ENCODE data around the gene CALN1. TPM values are rescaled to one million over a fixed set of nuclear protein-coding genes. Genes with fewer than 3 reads are reported as not detected.
"Not testable (repeated sequence)": the region's sequence is repeated elsewhere in the genome, so short reads cannot be mapped to it uniquely, and the experiment has no call there.

CALN1 gene
- polyA plus RNA-seq, 1 donor from 2014 or later, result not detected

DNA sequence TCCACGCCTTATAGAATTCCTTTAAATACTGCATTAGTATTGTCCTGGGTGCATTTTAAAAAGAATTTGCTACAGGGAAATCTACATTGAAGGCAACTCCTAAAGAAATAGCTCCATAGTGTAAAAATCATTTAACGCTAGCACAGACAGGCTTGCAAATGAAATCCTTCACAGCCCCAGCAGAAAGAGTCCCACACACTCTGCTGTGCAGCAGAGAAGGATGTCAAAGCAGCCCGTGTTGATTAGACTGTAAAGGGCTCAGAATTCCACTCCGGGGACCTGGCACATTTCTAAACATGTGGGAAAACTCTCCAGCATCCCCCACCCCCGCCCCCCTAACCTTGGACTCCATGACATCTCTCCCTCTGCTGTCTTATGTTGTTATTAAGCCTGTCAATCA is 176.8 kb downstream of the CALN1 start:
- peaks cover 4 to 6% (median 5%) of the 10 kb centered on the region in 3 donors for H3K9me3 Mint-ChIP-seq
- peaks cover 2% of the 10 kb centered on the region for H3K36me3 Mint-ChIP-seq
- H3K27ac Mint-ChIP-seq, result no peak overlapping the region
- H3K27me3 Mint-ChIP-seq, result no peaks in the 10 kb centered on the region
- H3K4me1 Mint-ChIP-seq, result no peaks in the 10 kb centered on the region
- H3K4me3 Mint-ChIP-seq, result no peak overlapping the region

DNA sequence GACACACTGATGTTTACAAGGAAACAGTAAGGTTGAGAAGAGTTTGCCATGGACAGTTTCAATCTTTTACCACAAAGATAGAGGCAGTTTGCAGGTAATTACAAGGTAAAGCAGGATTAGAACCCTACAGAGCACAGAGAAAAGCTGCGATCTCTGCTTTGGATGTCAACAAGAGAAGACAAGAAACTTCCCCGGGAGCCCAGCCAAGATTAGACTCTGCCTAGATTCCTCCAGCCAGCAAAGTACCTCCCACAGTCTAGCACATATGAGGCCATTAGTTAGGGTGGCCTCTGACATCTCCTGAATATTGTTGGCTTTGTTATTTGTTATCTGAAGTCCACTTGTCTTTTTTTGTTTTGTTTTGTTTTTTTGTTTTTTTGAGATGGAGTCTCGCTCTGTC is 178.1 kb downstream of the CALN1 start:
- Mint-ChIP-seq H3K36me3 (peaks cover 2% of the 10 kb centered on the region), H3K4me1 (no peaks in the 10 kb centered on the region), H3K27me3 (no peaks in the 10 kb centered on the region), H3K27ac (peak overlapping the region in 1 of 3 donors; percentile 4), H3K4me3 (no peak overlapping the region), H3K9me3 (peaks cover 4 to 6% (median 5%) of the 10 kb centered on the region in 3 donors)

DNA sequence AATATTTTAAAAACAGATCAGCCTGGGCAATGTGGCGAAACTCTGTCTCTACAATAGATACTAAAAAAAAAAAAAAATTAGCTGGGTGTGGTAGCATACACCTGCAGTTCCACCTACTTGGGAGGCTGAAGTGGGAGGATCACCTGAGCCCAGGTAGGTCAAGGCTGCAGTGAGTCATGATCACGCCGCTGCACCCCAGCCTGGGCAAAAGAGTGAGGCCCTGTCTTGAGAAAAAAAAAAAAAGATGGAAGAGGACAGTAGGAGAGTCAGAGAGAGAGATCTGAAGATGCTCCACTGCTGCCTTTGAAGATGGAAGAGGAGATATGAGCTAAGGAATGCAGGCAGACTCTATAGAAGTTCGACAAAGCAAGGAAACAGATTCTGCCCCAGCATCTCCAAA is 181.9 kb downstream of the CALN1 start:
- H3K9me3 Mint-ChIP-seq, result peaks cover 4 to 9% (median 6%) of the 10 kb centered on the region in 3 donors
- H3K4me1 Mint-ChIP-seq, result no peaks in the 10 kb centered on the region
- H3K27me3 Mint-ChIP-seq, result no peaks in the 10 kb centered on the region
- H3K27ac Mint-ChIP-seq, result no peak overlapping the region
- no peak overlapping the region for H3K4me3 Mint-ChIP-seq
- peaks cover 2% of the 10 kb centered on the region for H3K36me3 Mint-ChIP-seq

DNA sequence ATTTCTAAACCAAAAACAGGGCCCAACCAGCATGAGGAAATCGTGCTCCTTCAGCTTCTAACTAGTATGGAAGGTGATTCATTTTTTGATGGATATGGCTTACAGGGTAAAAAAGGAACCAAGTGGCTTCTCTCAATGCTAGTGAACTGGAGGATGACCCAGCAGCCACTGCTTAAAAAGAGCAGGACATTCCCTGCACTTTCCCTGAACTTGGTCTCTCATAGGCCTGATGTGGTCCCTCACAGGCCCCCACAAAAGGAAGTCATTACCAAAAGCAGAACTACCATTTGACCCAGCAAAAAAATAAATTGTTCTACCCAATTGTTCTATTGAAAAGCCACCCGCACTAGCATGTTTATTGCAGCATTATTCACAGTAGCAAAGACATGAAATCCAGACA is 188.8 kb downstream of the CALN1 start:
- no peaks in the 10 kb centered on the region for H3K27me3 Mint-ChIP-seq
- no peak overlapping the region for H3K27ac Mint-ChIP-seq
- H3K4me3 Mint-ChIP-seq, result no peak overlapping the region
- peaks cover 0 to 9% (median 6%) of the 10 kb centered on the region in 3 donors for H3K9me3 Mint-ChIP-seq
- no peaks in the 10 kb centered on the region for H3K36me3 Mint-ChIP-seq
- no peaks in the 10 kb centered on the region for H3K4me1 Mint-ChIP-seq

DNA sequence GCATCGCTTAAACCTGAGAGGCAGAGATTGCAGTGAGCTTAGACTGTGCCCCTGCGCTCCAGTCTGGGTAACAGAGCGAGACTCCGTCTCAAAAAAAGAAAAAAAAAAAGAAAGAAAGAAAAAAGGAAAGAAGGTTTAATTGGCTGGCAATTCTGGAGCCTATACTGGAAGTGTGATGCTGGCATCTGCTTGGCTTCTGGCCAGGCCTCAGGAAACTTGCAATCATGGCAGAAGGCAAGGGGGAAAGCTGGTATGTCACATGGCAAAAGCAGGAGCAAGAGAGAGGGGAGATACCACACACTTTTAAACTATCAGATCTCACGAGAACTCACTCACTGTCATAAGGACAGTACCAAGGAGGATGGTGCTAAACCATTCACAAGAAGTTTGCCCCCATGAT is 190.0 kb downstream of the CALN1 start:
- Mint-ChIP-seq H3K36me3 (no peaks in the 10 kb centered on the region), H3K9me3 (peaks cover 0 to 10% (median 5%) of the 10 kb centered on the region in 3 donors), H3K27ac (no peak overlapping the region), H3K27me3 (no peaks in the 10 kb centered on the region), H3K4me3 (no peak overlapping the region), H3K4me1 (no peaks in the 10 kb centered on the region)

DNA sequence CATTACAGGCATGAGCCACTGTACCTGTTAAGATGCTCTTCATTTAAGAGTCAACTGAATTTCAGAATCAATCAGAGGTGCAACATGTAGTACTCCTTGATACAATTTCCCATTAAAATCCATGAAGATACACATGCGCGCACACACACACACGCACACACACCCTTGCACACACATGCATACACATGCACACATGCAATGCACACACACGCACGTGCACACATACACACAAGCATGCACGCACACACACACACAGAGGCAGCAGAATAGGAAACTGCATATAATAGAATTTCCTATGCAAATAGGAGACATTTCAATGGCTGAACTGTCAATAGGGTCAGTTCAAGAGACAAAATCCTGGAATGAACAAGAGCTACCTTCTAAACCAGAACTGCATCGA is 192.6 kb downstream of the CALN1 start:
- H3K27ac Mint-ChIP-seq, result no peak overlapping the region
- H3K4me1 Mint-ChIP-seq, result no peaks in the 10 kb centered on the region
- H3K9me3 Mint-ChIP-seq, result peaks cover 0 to 10% (median 3%) of the 10 kb centered on the region in 3 donors
- no peak overlapping the region for H3K4me3 Mint-ChIP-seq
- H3K36me3 Mint-ChIP-seq, result no peaks in the 10 kb centered on the region
- no peaks in the 10 kb centered on the region for H3K27me3 Mint-ChIP-seq

DNA sequence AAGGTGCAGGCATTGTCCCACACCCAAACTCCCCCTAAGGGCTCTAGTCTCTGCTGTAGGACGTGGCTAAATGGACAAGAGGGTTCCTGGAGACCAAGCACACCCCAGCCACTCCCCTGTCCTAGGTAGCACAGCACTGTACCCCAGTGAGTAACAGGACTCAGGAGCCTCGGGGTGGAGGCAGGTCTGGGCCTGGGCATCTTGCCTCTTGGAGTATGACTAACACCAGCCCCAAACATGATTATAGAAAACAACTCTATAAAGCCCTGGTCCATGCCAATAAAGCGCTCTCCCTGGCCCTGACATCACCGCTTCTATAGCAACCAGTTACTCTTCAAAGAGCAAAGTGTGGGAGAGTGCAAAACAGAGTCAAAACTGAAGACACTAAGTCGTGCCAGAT is 195.0 kb downstream of the CALN1 start:
- peaks cover 0 to 10% (median 0%) of the 10 kb centered on the region in 3 donors for H3K9me3 Mint-ChIP-seq

DNA sequence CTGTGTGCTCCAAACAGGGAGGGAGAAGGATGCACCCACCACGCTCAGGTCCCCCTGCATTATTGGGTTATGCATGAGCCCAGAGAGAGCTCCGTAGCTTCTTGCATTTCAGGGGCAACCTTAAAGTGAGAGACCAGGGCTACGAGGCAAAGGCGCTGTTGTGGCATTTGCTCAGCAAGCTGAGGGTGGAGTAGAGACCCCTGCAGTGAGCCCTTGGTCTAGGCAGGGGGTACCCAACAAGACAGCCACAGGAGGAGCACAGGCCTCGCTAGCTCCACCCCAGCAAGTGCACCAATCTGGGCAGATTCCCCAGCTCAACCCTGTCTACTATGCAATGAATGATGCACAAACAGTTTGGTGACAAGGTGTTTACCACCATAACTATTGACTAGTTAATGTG is 198.4 kb downstream of the CALN1 start:
- Mint-ChIP-seq H3K4me3 (no peak overlapping the region), H3K4me1 (no peaks in the 10 kb centered on the region), H3K36me3 (no peaks in the 10 kb centered on the region), H3K9me3 (peaks cover 0 to 8% (median 5%) of the 10 kb centered on the region in 3 donors), H3K27ac (no peak overlapping the region), H3K27me3 (no peaks in the 10 kb centered on the region)

More for the DNA sequence above, 195.0 kb downstream of the CALN1 start:
- no peaks in the 10 kb centered on the region for H3K36me3 Mint-ChIP-seq
- H3K4me1 Mint-ChIP-seq, result no peaks in the 10 kb centered on the region
- no peak overlapping the region for H3K27ac Mint-ChIP-seq
- no peak overlapping the region for H3K4me3 Mint-ChIP-seq
- no peaks in the 10 kb centered on the region for H3K27me3 Mint-ChIP-seq

DNA sequence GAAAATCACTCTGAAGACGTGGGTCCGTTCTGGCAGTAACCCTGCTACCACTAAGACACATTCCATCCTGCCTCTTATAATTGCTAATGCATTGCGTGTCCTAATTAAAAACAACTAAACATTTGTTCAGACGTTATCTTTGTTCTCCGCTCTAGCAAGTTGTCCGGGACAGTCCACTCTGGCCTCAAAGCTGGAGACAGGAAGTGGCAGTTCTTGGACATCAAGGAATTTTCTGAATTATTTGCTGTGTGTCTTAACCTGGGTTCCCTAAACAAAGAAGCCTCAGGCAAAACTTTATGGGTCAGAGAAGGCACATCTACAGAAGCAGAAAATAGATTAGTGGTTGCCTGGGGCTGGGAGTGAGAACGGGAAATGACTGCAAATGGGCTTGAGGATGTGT is 199.1 kb downstream of the CALN1 start:
- no peaks in the 10 kb centered on the region for H3K36me3 Mint-ChIP-seq
- no peaks in the 10 kb centered on the region for H3K4me1 Mint-ChIP-seq
- peaks cover 0 to 5% (median 4%) of the 10 kb centered on the region in 3 donors for H3K9me3 Mint-ChIP-seq
- no peak overlapping the region for H3K4me3 Mint-ChIP-seq
- H3K27ac Mint-ChIP-seq, result no peak overlapping the region
- H3K27me3 Mint-ChIP-seq, result no peaks in the 10 kb centered on the region

DNA sequence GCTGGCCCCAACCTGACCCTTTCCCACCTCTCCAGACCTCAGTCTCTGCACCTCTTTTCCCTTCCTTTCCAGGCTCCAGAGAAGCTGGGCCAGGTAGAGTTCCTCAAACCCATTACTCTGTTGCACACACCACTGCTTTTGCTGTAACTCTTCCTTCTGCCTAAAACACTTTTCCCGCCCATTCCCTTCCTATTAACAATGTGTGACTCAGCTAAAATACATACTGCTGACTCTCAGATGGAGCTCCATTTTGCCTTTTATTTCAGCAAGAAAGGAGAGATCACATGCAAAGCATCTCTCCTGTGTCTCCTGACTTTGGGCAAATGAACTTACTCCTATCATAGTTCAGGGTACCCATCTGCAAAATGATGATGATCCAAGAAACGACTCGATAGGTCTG is 201.0 kb downstream of the CALN1 start:
- Mint-ChIP-seq H3K4me3 (no peak overlapping the region), H3K9me3 (peaks cover 2 to 6% (median 2%) of the 10 kb centered on the region in 3 donors), H3K27ac (no peak overlapping the region), H3K4me1 (no peaks in the 10 kb centered on the region), H3K27me3 (no peaks in the 10 kb centered on the region), H3K36me3 (no peaks in the 10 kb centered on the region)

DNA sequence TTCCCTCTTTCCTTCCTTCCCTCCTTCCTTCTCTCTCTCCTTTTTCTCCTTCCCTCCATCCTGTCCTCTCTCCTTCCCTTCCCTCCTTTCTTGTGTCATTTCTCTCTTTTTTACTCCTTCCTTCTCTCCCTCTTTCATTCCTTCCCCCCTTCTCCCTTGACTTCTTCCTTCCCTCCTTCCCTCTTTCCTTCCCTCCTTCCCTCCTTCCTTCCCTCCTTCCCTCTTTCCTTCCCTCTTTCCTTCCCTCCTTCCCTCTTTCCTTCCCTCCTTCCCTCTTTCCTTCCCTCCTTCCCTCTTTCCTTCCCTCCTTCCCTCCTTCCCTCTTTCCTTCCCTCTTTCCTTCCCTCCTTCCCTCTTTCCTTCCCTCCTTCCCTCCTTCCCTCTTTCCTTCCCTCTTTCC is 203.1 kb downstream of the CALN1 start:
- not testable (repeated sequence) for H3K9me3 Mint-ChIP-seq, H3K4me1 Mint-ChIP-seq, H3K4me3 Mint-ChIP-seq, H3K36me3 Mint-ChIP-seq, H3K27ac Mint-ChIP-seq, H3K27me3 Mint-ChIP-seq

DNA sequence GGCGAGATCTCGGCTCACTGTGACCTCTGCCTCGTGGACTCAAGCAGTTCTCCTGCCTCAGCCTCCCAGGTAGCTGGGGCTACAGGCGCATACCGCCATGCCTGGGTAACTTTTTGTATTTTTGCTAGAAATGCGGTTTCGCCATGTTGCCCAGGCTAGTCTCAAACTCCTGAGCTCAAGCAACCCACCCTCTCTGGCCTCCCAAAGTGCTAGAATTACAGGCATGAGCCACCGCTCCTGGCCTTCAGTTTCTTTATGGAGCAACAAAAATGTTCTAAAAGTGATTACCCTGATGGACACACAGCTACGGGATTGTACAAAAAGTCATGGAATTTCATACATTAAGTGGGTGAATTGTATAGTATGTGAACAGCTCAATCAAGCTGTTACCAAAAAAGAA is 216.0 kb downstream of the CALN1 start:
- Mint-ChIP-seq H3K36me3 (no peaks in the 10 kb centered on the region), H3K9me3 (peaks cover 3 to 7% (median 5%) of the 10 kb centered on the region in 3 donors), H3K4me3 (no peak overlapping the region), H3K27ac (no peak overlapping the region), H3K4me1 (no peaks in the 10 kb centered on the region), H3K27me3 (no peaks in the 10 kb centered on the region)

DNA sequence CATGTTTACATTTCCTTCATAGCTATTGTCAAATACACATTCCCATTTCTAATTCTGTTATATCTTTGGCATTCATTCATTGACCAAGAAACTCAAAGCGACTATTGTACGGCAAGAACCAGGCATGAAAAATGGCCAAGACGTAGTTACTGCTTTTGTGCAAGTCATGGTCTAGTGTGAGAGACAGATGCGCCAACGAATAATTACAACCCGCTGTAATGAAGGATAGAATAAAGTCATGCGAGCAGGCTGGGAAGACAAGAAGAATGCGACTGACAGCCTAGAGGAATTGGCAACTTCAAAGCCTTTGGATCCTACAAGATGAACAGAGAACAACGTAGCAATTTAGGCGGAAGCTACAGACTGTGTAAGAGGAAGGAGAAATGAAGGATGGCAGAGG is 221.2 kb downstream of the CALN1 start:
- no peaks in the 10 kb centered on the region for H3K4me1 Mint-ChIP-seq
- H3K4me3 Mint-ChIP-seq, result peak overlapping the region in 1 of 4 donors; percentile 54
- H3K9me3 Mint-ChIP-seq, result peaks cover 3 to 18% (median 4%) of the 10 kb centered on the region in 3 donors
- no peaks in the 10 kb centered on the region for H3K36me3 Mint-ChIP-seq
- H3K27ac Mint-ChIP-seq, result peak overlapping the region in 1 of 3 donors; percentile 57
- H3K27me3 Mint-ChIP-seq, result no peaks in the 10 kb centered on the region

DNA sequence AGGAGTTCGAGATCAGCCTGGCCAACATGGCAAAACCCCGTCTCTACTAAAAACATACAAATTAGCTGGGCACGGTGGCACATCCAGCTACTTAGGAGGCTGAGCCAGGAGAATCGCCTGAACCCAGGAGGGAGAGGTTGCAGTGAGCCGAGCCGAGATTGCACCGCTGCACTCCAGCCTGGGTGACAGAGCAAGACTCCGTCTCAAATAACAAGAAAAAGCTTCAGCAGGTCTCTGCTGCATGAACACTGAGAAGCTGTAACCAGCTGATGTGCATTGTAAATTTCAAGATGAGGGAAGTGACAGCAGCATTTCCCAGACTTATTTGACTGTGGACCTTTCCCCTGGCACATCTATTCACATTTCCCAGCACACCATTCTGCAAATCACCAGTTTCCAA is 222.0 kb downstream of the CALN1 start:
- Mint-ChIP-seq H3K4me1 (no peaks in the 10 kb centered on the region), H3K36me3 (no peaks in the 10 kb centered on the region), H3K4me3 (no peak overlapping the region), H3K9me3 (peaks cover 3 to 18% (median 5%) of the 10 kb centered on the region in 3 donors), H3K27ac (no peak overlapping the region), H3K27me3 (no peaks in the 10 kb centered on the region)

DNA sequence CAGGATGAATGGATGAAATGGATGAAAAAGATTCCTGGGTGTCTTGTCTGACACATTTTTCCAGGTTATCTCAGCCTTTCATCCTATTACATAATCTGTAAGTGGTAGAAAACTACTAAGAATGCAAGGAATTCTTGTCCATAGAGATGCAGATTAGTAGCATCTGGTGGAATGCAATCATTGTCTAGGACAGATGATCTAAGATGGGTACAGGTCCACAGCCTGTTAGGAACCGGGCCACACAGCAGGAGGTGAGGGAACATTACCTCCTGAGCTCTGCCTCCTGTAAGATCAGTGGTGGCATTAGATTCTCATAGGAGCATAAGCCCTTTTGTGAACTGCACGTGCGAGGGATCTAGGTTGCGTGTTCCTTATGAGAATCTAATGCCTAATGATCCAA is 225.0 kb downstream of the CALN1 start:
- Mint-ChIP-seq H3K4me1 (no peaks in the 10 kb centered on the region), H3K27ac (no peak overlapping the region), H3K9me3 (peaks cover 3 to 18% (median 12%) of the 10 kb centered on the region in 3 donors), H3K27me3 (no peaks in the 10 kb centered on the region), H3K36me3 (no peaks in the 10 kb centered on the region), H3K4me3 (no peak overlapping the region)

DNA sequence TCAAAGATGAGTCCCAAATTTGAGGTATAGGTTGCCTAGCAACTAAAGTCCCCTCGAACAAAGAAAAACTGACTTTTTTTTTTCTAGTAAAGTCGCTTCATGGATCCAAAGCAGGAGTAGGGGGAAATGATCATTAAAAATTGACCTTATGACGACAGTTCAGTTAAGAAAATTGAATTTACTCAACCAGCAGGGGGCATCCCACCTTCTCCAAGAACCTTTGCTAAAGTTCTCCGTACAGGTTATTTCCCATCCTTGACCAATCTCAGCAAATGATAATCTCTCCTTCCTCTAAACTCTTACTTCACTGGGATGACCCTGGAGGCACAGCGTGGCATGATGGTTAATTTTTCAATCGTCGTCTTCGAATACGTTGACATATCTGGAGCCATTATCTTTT is 228.3 kb downstream of the CALN1 start:
- no peak overlapping the region for H3K4me3 Mint-ChIP-seq
- H3K9me3 Mint-ChIP-seq, result peaks cover 0 to 23% (median 8%) of the 10 kb centered on the region in 3 donors
- H3K27me3 Mint-ChIP-seq, result no peaks in the 10 kb centered on the region
- H3K4me1 Mint-ChIP-seq, result no peaks in the 10 kb centered on the region
- H3K27ac Mint-ChIP-seq, result no peak overlapping the region
- no peaks in the 10 kb centered on the region for H3K36me3 Mint-ChIP-seq

DNA sequence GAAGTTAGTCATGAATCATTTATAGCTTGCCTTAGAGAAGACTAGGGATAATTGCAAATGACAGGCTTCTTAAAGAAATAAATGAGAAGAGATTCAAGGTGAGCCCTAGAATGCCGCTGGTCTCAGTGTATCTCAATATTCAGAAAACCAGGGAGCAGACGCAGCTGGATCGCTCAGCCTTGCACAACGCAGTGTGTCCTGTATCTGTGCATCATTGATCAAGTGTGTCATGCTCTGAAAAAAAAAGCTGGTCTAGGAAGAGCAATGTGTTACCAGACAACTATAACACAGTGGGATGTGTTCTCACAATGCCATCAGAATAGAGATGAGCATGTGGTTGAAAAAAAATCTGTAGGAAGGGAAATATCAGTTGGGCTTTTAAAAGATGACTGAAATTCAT is 230.1 kb downstream of the CALN1 start:
- H3K4me3 Mint-ChIP-seq, result no peak overlapping the region
- H3K4me1 Mint-ChIP-seq, result no peaks in the 10 kb centered on the region
- no peaks in the 10 kb centered on the region for H3K27me3 Mint-ChIP-seq
- peaks cover 1 to 21% (median 10%) of the 10 kb centered on the region in 3 donors for H3K9me3 Mint-ChIP-seq
- H3K36me3 Mint-ChIP-seq, result no peaks in the 10 kb centered on the region
- H3K27ac Mint-ChIP-seq, result no peak overlapping the region

Data from IgD-negative memory B cell (primary cell).